Lower leg skin (tissue), 4 donors: ENCODE data around the gene CLPTM1. TPM values are rescaled to one million over a fixed set of nuclear protein-coding genes. Genes with fewer than 3 reads are reported as not detected.
A peak's percentile ranks its signal among the peaks of the same experiment; 100 is the strongest.

Experiments used
- DNase-seq, 2 donors: peaks; one replicate each; pipeline ENCODE4 v3.0.0-alpha.2; 2019; ENCODE audit warnings: low spot score in 2 of 2
- H3K4me3 ChIP-seq: fragments of 200-600 bp; sonication (generic); 2 replicates; pipeline ENCODE4 v1.5.1; 2017; ENCODE audit warnings: mild to moderate bottlenecking, low read depth; ENCODE audit not compliant: poor library complexity, severe bottlenecking
- CTCF ChIP-seq, 3 donors: fragments of 450-650 bp; IDR thresholded peaks; one replicate each; pipeline ENCODE4 v1.5.1; 2016; ENCODE audit warnings: antibody characterized with exemption in 3 of 3, mild to moderate bottlenecking in 3 of 3, moderate library complexity in 2 of 3
- POLR2A ChIP-seq, 2 donors: fragments of 450-650 bp; IDR thresholded peaks; one replicate each; pipeline ENCODE4 v1.6.1; 2016 to 2017; ENCODE audit warnings: antibody characterized with exemption in 2 of 2, mild to moderate bottlenecking in 1 of 2, moderate library complexity in 1 of 2
- WGBS, 2 donors: methylation state at CpG; one replicate each; pipeline ENCODE4 v1.1.5; 2018; 5-methylcytosine and 5-hydroxymethylcytosine counted together
- intact Hi-C: fragments of 100-400 bp; cut with DNase I; formaldehyde crosslinking; loops from one replicate; pipeline ENCODE4 v1.15.0; 2023; ENCODE audit warnings: low total_unique reads
- total RNA-seq, 4 donors: library from RNA; depleted of rRNA; stranded (reverse); fragments of >200 nt; gene quantifications; one replicate each; pipeline ENCODE4 v1.1.0, GENCODE V29; 2016

Gene CLPTM1
- total RNA-seq, 4 donors from 2014 or later = 78.5 to 103 (median 94.2) TPM

- DNase-seq = no peak
- 65 to 88% methylated on average over 4 to 8 of the region's 9 CpGs for WGBS, 2 donors
- intact Hi-C loops = no loop called here
- no peak overlapping the region for H3K4me3 ChIP-seq
- TF ChIP-seq POLR2A (IDR thresholded peaks at IDR 0.05) (no peak), CTCF (IDR thresholded peaks at IDR 0.05) (no peak)
Observed at GRCh38 chr19:44988273-44988672, 33.1 kb downstream of the CLPTM1 start.

GRCh38 chr19:44988896-44989556 is 33.8 kb downstream of the CLPTM1 start:
- TF ChIP-seq POLR2A (IDR thresholded peaks at IDR 0.05) (no peak), CTCF (IDR thresholded peaks at IDR 0.05) (no peak)
- intact Hi-C loops = no loop called here
- peak; percentile 33 to 89 for DNase-seq
- WGBS, 2 donors = 83 to 84% methylated on average over 15 of the region's 15 CpGs
- H3K4me3 ChIP-seq = no peak overlapping the region

GRCh38 chr19:44990459-44990858 is 35.3 kb downstream of the CLPTM1 start:
- no peak overlapping the region for H3K4me3 ChIP-seq
- WGBS, 2 donors = 82 to 85% methylated on average over 14 of the region's 14 CpGs
- intact Hi-C loops = no loop called here
- TF ChIP-seq CTCF (IDR thresholded peaks at IDR 0.05) (no peak), POLR2A (IDR thresholded peaks at IDR 0.05) (no peak)
- DNase-seq = no peak

- intact Hi-C loops = no loop called here
- no peak overlapping the region for H3K4me3 ChIP-seq
- 78 to 82% methylated on average over 12 of the region's 12 CpGs for WGBS, 2 donors
- DNase-seq = no peak
- TF ChIP-seq POLR2A (IDR thresholded peaks at IDR 0.05) = no peak
- no peak for TF ChIP-seq CTCF (IDR thresholded peaks at IDR 0.05)
Observed at GRCh38 chr19:44990966-44991365, 35.8 kb downstream of the CLPTM1 start.

GRCh38 chr19:44992336-44993163 is 37.4 kb downstream of the CLPTM1 start:
- WGBS, 2 donors = 86 to 92% methylated on average over 35 to 43 of the region's 44 CpGs
- TF ChIP-seq CTCF (IDR thresholded peaks at IDR 0.05) = no peak
- no peak for TF ChIP-seq POLR2A (IDR thresholded peaks at IDR 0.05)
- no peak for DNase-seq
- intact Hi-C loops = no loop called here
- H3K4me3 ChIP-seq = no peak overlapping the region
